ENCODE measurements around the gene BTBD1.
"Not testable (repeated sequence)": the region's sequence is repeated elsewhere in the genome, so short reads cannot be mapped to it uniquely, and the experiment has no call there.

The BTBD1 gene

GRCh38 chr15:83053151-83053550 lies 13.9 kb downstream of the BTBD1 start:
- peak; percentile 29 for DNase-seq

GRCh38 chr15:83046558-83047127 lies 20.4 kb downstream of the BTBD1 start:
- peak; percentile 30 for DNase-seq

- no peak for DNase-seq
These were observed 22.9 kb downstream of the BTBD1 start for GRCh38 chr15:83044156-83044555.

GRCh38 chr15:83039206-83039605 lies 27.8 kb downstream of the BTBD1 start:
- no peak for DNase-seq

GRCh38 chr15:83036253-83036652 lies 30.8 kb downstream of the BTBD1 start:
- no peak for DNase-seq

- DNase-seq: not testable (repeated sequence)
These were observed 35.8 kb downstream of the BTBD1 start for GRCh38 chr15:83031234-83031633.

- peak; percentile 47 for DNase-seq
These were observed 37.0 kb downstream of the BTBD1 start for GRCh38 chr15:83030021-83030420.

GRCh38 chr15:83018436-83018835 lies 48.6 kb downstream of the BTBD1 start:
- no peak for DNase-seq

GRCh38 chr15:83016906-83017305 lies 50.1 kb downstream of the BTBD1 start:
- DNase-seq: no peak

GRCh38 chr15:83015361-83015760 lies 51.7 kb downstream of the BTBD1 start:
- DNase-seq: no peak

GRCh38 chr15:83014205-83014653 lies 52.8 kb downstream of the BTBD1 start:
- DNase-seq: no peak

- no peak for DNase-seq
These were observed 54.4 kb downstream of the BTBD1 start for GRCh38 chr15:83012636-83013035.

GRCh38 chr15:83012076-83012426 lies 55.0 kb downstream of the BTBD1 start:
- DNase-seq: peak; percentile 20

- DNase-seq: peak; percentile 88
These were observed 55.6 kb downstream of the BTBD1 start, which contains the start of gene C15orf40 for GRCh38 chr15:83011271-83012075. TSS of gene C15orf40 (minus strand) at chr15:83011639. CDS start at chr15:83011607, 32 bp downstream.

GRCh38 chr15:83010709-83011270 lies 56.3 kb downstream of the BTBD1 start:
- DNase-seq: peak; percentile 63

GRCh38 chr15:83000672-83001031 lies 66.4 kb downstream of the BTBD1 start:
- DNase-seq: not testable (repeated sequence)

GRCh38 chr15:82999905-83000671 lies 67.0 kb downstream of the BTBD1 start:
- DNase-seq: peak; percentile 62

GRCh38 chr15:82999426-82999825 lies 67.6 kb downstream of the BTBD1 start:
- no peak for DNase-seq

GRCh38 chr15:82995938-82996337 lies 71.1 kb downstream of the BTBD1 start:
- DNase-seq: no peak

- DNase-seq: no peak
These were observed 72.0 kb downstream of the BTBD1 start for GRCh38 chr15:82995076-82995475.

- no peak for DNase-seq
These were observed 73.9 kb downstream of the BTBD1 start for GRCh38 chr15:82993144-82993543.

- DNase-seq: no peak
These were observed 74.5 kb downstream of the BTBD1 start for GRCh38 chr15:82992436-82992998.

GRCh38 chr15:82986442-82986780 lies 80.6 kb downstream of the BTBD1 start:
- no peak for DNase-seq
